Measurements from ENCODE around the gene TIMM8B. TPM values are rescaled to one million over a fixed set of nuclear protein-coding genes. Genes with fewer than 3 reads are reported as not detected.

The TIMM8B gene
- polyA plus RNA-seq, 1 donor from 2014 or later: 121 TPM

- H3K9ac ChIP-seq (ENCODE audit: low read length): no peak overlapping the region
- no peak overlapping the region for H2AFZ ChIP-seq (ENCODE audit: low read depth, low read length)
- no peak overlapping the region for H3K4me2 ChIP-seq (ENCODE audit: low read length)
- H4K20me1 ChIP-seq (ENCODE audit: insufficient read depth): no peaks in the 10 kb centered on the region
- H3K9me2 ChIP-seq (ENCODE audit: insufficient read depth, low read length): no peaks in the 10 kb centered on the region
- no peak overlapping the region for H3K4me3 ChIP-seq (ENCODE audit: low read length)
- H3K9me3 ChIP-seq (ENCODE audit: low read length): no peaks in the 10 kb centered on the region
- no peak overlapping the region for H3K27ac ChIP-seq (ENCODE audit: low read length)
- no peaks in the 10 kb centered on the region for H3K36me3 ChIP-seq (ENCODE audit: insufficient read depth, low read length)
- H3K27me3 ChIP-seq (ENCODE audit: insufficient read depth, low read depth, low read length): no peaks in the 10 kb centered on the region
- no peak for TF ChIP-seq SMC3 (conservative IDR thresholded peaks at IDR 0.05; ENCODE audit: poor library complexity)
- TF ChIP-seq EP300 (conservative IDR thresholded peaks at IDR 0.05; ENCODE audit: poor library complexity, severe bottlenecking): no peak
- TF ChIP-seq MXI1 (conservative IDR thresholded peaks at IDR 0.05; ENCODE audit: poor library complexity, severe bottlenecking): no peak
- TF ChIP-seq EZH2 (IDR thresholded peaks at IDR 0.05; ENCODE audit: borderline replicate concordance, insufficient read depth, low read length, poor library complexity, severe bottlenecking): no peak
- no peaks in the 10 kb centered on the region for H3K79me2 ChIP-seq (replicated peaks; ENCODE audit: insufficient read depth, low read length)
- no peaks in the 10 kb centered on the region for H3F3A ChIP-seq (ENCODE audit: insufficient read depth, low read length, poor library complexity, severe bottlenecking)
These were observed 36.6 kb upstream of the TIMM8B start for GRCh38 chr11:112123129-112123528.

DNA sequence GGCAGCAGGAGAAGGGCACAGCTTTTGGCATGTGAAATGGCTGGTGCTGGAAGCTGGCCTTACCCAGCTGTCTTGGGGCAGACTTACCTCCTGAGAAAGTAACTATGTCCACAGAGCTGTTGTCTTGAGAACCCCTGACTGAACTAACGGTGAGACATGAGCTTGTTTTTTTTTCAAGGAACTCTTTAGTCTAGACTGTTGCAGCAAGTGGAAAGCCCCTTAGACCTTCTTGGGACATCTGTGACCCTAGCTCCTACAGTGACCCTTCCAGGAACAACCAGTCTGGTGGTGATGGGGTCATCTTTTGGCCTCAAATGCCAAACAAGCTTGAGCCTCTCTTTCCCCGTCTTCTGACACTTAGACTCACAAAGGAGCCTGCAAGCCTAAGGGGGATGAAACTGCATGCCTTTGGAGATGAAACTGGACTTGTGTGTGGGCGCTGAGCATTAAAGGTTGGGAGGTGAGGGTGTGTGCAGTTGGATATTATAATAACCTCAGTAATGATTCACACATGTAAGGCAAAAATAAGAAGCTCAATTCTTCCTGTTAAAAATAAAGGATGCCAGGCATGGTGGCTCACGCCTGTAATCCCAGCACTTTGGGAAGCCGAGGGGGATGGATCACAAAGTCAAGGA is 35.5 kb upstream of the TIMM8B start:
- Histone ChIP-seq H3K27ac (ENCODE audit: low read length) (no peak overlapping the region), H3K9me2 (ENCODE audit: insufficient read depth, low read length) (no peaks in the 10 kb centered on the region), H3K9ac (ENCODE audit: low read length) (no peak overlapping the region), H3K27me3 (ENCODE audit: insufficient read depth, low read depth, low read length) (no peaks in the 10 kb centered on the region), H2AFZ (ENCODE audit: low read depth, low read length) (no peak overlapping the region), H3F3A (ENCODE audit: insufficient read depth, low read length, poor library complexity, severe bottlenecking) (no peaks in the 10 kb centered on the region), H3K9me3 (ENCODE audit: low read length) (no peaks in the 10 kb centered on the region), H3K4me3 (ENCODE audit: low read length) (no peak overlapping the region), H3K79me2 (replicated peaks; ENCODE audit: insufficient read depth, low read length) (no peaks in the 10 kb centered on the region), H3K4me2 (ENCODE audit: low read length) (no peak overlapping the region), H3K36me3 (ENCODE audit: insufficient read depth, low read length) (no peaks in the 10 kb centered on the region), H4K20me1 (ENCODE audit: insufficient read depth) (no peaks in the 10 kb centered on the region)
- no peak for TF ChIP-seq EP300 (conservative IDR thresholded peaks at IDR 0.05; ENCODE audit: poor library complexity, severe bottlenecking)
- TF ChIP-seq EZH2 (IDR thresholded peaks at IDR 0.05; ENCODE audit: borderline replicate concordance, insufficient read depth, low read length, poor library complexity, severe bottlenecking): no peak
- TF ChIP-seq, protein P1, sequence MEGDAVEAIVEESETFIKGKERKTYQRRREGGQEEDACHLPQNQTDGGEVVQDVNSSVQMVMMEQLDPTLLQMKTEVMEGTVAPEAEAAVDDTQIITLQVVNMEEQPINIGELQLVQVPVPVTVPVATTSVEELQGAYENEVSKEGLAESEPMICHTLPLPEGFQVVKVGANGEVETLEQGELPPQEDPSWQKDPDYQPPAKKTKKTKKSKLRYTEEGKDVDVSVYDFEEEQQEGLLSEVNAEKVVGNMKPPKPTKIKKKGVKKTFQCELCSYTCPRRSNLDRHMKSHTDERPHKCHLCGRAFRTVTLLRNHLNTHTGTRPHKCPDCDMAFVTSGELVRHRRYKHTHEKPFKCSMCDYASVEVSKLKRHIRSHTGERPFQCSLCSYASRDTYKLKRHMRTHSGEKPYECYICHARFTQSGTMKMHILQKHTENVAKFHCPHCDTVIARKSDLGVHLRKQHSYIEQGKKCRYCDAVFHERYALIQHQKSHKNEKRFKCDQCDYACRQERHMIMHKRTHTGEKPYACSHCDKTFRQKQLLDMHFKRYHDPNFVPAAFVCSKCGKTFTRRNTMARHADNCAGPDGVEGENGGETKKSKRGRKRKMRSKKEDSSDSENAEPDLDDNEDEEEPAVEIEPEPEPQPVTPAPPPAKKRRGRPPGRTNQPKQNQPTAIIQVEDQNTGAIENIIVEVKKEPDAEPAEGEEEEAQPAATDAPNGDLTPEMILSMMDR (IDR thresholded peaks at IDR 0.05; ENCODE audit: poor library complexity, severe bottlenecking): no peak
- no peak for TF ChIP-seq SMC3 (conservative IDR thresholded peaks at IDR 0.05; ENCODE audit: poor library complexity)
- TF ChIP-seq REST (IDR thresholded peaks at IDR 0.05; ENCODE audit: borderline replicate concordance): no peak
- no peak for TF ChIP-seq POLR2AphosphoS5 (IDR thresholded peaks at IDR 0.05)
- no peak for TF ChIP-seq MXI1 (conservative IDR thresholded peaks at IDR 0.05; ENCODE audit: poor library complexity, severe bottlenecking)
- no peak for TF ChIP-seq TAF1 (IDR thresholded peaks at IDR 0.05; ENCODE audit: low read depth)
- no peak for TF ChIP-seq RAD21 (conservative IDR thresholded peaks at IDR 0.05)
